Neural cell (in vitro differentiated cells): Measurements from ENCODE around the gene DSCAML1. TPM values are rescaled to one million over a fixed set of nuclear protein-coding genes. Genes with fewer than 3 reads are reported as not detected.

Experiments used
- H2AFZ ChIP-seq: fragments of 200-600, 300-800 bp; sonication (generic), shearing (Covaris generic); 2 replicates; pipeline ENCODE4 v1.6.0; 2014; ENCODE audit warnings: low read depth, mild to moderate bottlenecking, antibody characterized with exemption, low read length, moderate library complexity
- H3F3A ChIP-seq: fragments of 200-600 bp; shearing (Covaris generic); 2 replicates; pipeline ENCODE4 v1.6.1; 2016; ENCODE audit warnings: mild to moderate bottlenecking, moderate library complexity, mixed read lengths, antibody characterized with exemption, low read length; ENCODE audit not compliant: insufficient read depth, poor library complexity, severe bottlenecking
- H3K27ac ChIP-seq: fragments of 200-600, 300-800 bp; sonication (generic), shearing (Covaris generic); 2 replicates; pipeline ENCODE4 v1.5.1; 2014; ENCODE audit warnings: mild to moderate bottlenecking, low read length, moderate library complexity
- H3K27me3 ChIP-seq: fragments of 300-800, 200-600 bp; sonication (generic), shearing (Covaris generic); 2 replicates; pipeline ENCODE4 v1.6.0; 2014; ENCODE audit warnings: mild to moderate bottlenecking, low read depth, low read length, moderate library complexity; ENCODE audit not compliant: insufficient read depth
- H3K36me3 ChIP-seq: fragments of 300-800, 200-600 bp; sonication (generic), shearing (Covaris generic); 2 replicates; pipeline ENCODE4 v1.5.1; 2014; ENCODE audit warnings: mild to moderate bottlenecking, antibody characterized with exemption, low read length, moderate library complexity; ENCODE audit not compliant: insufficient read depth
- H3K4me2 ChIP-seq: fragments of 300-800, 200-600 bp; sonication (generic), shearing (Covaris generic); 2 replicates; pipeline ENCODE4 v1.6.0; 2014; ENCODE audit warnings: mild to moderate bottlenecking, low read length
- H3K4me3 ChIP-seq: fragments of 300-800, 200-600 bp; sonication (generic), shearing (Covaris generic); 2 replicates; pipeline ENCODE4 v1.5.1; 2014; ENCODE audit warnings: mild to moderate bottlenecking, low read length, moderate library complexity
- H3K79me2 ChIP-seq: fragments of 200-600 bp; shearing (Covaris generic); replicated peaks from 2 replicates; pipeline ENCODE4 v1.6.0; 2014; ENCODE audit warnings: mild to moderate bottlenecking, low read length, moderate library complexity; ENCODE audit not compliant: insufficient read depth
- H3K9ac ChIP-seq: fragments of 300-800, 200-600 bp; sonication (generic), shearing (Covaris generic); 2 replicates; pipeline ENCODE4 v1.6.1; 2016; ENCODE audit warnings: mild to moderate bottlenecking, low read length, mixed read lengths
- H3K9me2 ChIP-seq: fragments of 200-600 bp; shearing (Covaris generic); 2 replicates; pipeline ENCODE4 v1.6.1; 2016; ENCODE audit warnings: mild to moderate bottlenecking, low read length, mixed read lengths; ENCODE audit not compliant: insufficient read depth
- H3K9me3 ChIP-seq: fragments of 200-600, 300-800 bp; sonication (generic), shearing (Covaris generic); 2 replicates; pipeline ENCODE4 v1.6.1; 2016; ENCODE audit warnings: mild to moderate bottlenecking, mixed run types, low read length, moderate library complexity, mixed read lengths
- H4K20me1 ChIP-seq: fragments of 200-600 bp; shearing (Covaris generic); 2 replicates; pipeline ENCODE4 v1.6.1; 2016; ENCODE audit warnings: mild to moderate bottlenecking, mixed run types; ENCODE audit not compliant: insufficient read depth
- EP300 ChIP-seq: fragments of 450-650 bp; conservative IDR thresholded peaks from 2 replicates; pipeline ENCODE4 v1.6.1; 2014; ENCODE audit warnings: antibody characterized with exemption, mild to moderate bottlenecking, moderate library complexity; ENCODE audit not compliant: poor library complexity, severe bottlenecking
- EZH2 ChIP-seq: fragments of 200-600, 300-800 bp; shearing (Covaris generic), sonication (generic); IDR thresholded peaks from 2 replicates; pipeline ENCODE4 v1.6.1; 2014; ENCODE audit warnings: antibody characterized with exemption, low read length, borderline replicate concordance, mild to moderate bottlenecking; ENCODE audit not compliant: insufficient read depth, poor library complexity, severe bottlenecking
- MXI1 ChIP-seq: fragments of 450-650 bp; conservative IDR thresholded peaks from 2 replicates; pipeline ENCODE4 v1.6.1; 2014; ENCODE audit warnings: antibody characterized with exemption, mild to moderate bottlenecking; ENCODE audit not compliant: poor library complexity, severe bottlenecking
- POLR2AphosphoS5 ChIP-seq: IDR thresholded peaks from 2 replicates; pipeline ENCODE4 v1.6.1; 2012
- RAD21 ChIP-seq: fragments of 450-650 bp; conservative IDR thresholded peaks from 2 replicates; pipeline ENCODE4 v1.6.1; 2014; ENCODE audit warnings: antibody characterized with exemption, mild to moderate bottlenecking, moderate library complexity
- SMC3 ChIP-seq: fragments of 450-650 bp; conservative IDR thresholded peaks from 2 replicates; pipeline ENCODE4 v1.6.1; 2014; ENCODE audit warnings: antibody characterized with exemption, mild to moderate bottlenecking, moderate library complexity; ENCODE audit not compliant: poor library complexity
- TAF1 ChIP-seq: IDR thresholded peaks from 2 replicates; pipeline ENCODE4 v1.6.1; 2012; ENCODE audit warnings: low read depth
- polyA plus RNA-seq: library from polyadenylated mRNA; depleted of rRNA; stranded (reverse); fragments of >200 nt; gene quantifications from 2 replicates; pipeline ENCODE4 v1.2.3, GENCODE V29; 2014
- TF ChIP-seq, protein P1 (sequence below): IDR thresholded peaks from 2 replicates; pipeline ENCODE4 v1.6.1; 2012; ENCODE audit warnings: borderline replicate concordance
- TF ChIP-seq, protein P2 (sequence below): fragments of 450-650 bp; IDR thresholded peaks from 2 replicates; pipeline ENCODE4 v1.5.1; 2014; ENCODE audit warnings: antibody characterized with exemption, mild to moderate bottlenecking, moderate library complexity; ENCODE audit not compliant: poor library complexity, severe bottlenecking

The DSCAML1 gene
- polyA plus RNA-seq, 1 donor from 2014 or later, result 1.3 TPM

DNA sequence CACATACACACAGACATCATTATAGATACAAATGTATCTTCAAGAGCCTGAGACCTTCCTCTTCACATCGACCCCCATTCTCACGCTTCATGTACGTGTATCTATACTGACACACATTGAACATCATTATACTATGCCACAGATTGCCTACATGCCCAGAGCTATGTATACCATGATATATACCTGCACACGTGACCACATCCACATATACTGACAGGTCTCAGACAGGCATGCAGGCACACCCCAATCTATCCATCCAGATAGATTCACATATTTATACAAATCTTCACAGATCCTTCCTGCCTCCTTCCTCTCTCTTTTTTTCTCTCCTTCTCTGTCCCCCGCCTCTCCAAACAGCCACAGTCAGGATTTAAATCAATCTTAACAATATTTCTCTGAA lies 329.2 kb downstream of the DSCAML1 start:
- H2AFZ ChIP-seq, result no peak overlapping the region
- no peaks in the 10 kb centered on the region for H4K20me1 ChIP-seq
- no peaks in the 10 kb centered on the region for H3F3A ChIP-seq
- no peaks in the 10 kb centered on the region for H3K36me3 ChIP-seq
- no peaks in the 10 kb centered on the region for H3K79me2 ChIP-seq
- no peak overlapping the region for H3K9ac ChIP-seq
- no peak overlapping the region for H3K4me3 ChIP-seq
- H3K27ac ChIP-seq, result no peak overlapping the region
- TF ChIP-seq EP300 (no peak), MXI1 (no peak), TAF1 (no peak), POLR2AphosphoS5 (no peak), EZH2 (no peak), RAD21 (no peak), SMC3 (no peak)
- TF ChIP-seq, protein P1, sequence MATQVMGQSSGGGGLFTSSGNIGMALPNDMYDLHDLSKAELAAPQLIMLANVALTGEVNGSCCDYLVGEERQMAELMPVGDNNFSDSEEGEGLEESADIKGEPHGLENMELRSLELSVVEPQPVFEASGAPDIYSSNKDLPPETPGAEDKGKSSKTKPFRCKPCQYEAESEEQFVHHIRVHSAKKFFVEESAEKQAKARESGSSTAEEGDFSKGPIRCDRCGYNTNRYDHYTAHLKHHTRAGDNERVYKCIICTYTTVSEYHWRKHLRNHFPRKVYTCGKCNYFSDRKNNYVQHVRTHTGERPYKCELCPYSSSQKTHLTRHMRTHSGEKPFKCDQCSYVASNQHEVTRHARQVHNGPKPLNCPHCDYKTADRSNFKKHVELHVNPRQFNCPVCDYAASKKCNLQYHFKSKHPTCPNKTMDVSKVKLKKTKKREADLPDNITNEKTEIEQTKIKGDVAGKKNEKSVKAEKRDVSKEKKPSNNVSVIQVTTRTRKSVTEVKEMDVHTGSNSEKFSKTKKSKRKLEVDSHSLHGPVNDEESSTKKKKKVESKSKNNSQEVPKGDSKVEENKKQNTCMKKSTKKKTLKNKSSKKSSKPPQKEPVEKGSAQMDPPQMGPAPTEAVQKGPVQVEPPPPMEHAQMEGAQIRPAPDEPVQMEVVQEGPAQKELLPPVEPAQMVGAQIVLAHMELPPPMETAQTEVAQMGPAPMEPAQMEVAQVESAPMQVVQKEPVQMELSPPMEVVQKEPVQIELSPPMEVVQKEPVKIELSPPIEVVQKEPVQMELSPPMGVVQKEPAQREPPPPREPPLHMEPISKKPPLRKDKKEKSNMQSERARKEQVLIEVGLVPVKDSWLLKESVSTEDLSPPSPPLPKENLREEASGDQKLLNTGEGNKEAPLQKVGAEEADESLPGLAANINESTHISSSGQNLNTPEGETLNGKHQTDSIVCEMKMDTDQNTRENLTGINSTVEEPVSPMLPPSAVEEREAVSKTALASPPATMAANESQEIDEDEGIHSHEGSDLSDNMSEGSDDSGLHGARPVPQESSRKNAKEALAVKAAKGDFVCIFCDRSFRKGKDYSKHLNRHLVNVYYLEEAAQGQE, result no peak
- TF ChIP-seq, protein P2, sequence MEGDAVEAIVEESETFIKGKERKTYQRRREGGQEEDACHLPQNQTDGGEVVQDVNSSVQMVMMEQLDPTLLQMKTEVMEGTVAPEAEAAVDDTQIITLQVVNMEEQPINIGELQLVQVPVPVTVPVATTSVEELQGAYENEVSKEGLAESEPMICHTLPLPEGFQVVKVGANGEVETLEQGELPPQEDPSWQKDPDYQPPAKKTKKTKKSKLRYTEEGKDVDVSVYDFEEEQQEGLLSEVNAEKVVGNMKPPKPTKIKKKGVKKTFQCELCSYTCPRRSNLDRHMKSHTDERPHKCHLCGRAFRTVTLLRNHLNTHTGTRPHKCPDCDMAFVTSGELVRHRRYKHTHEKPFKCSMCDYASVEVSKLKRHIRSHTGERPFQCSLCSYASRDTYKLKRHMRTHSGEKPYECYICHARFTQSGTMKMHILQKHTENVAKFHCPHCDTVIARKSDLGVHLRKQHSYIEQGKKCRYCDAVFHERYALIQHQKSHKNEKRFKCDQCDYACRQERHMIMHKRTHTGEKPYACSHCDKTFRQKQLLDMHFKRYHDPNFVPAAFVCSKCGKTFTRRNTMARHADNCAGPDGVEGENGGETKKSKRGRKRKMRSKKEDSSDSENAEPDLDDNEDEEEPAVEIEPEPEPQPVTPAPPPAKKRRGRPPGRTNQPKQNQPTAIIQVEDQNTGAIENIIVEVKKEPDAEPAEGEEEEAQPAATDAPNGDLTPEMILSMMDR, result no peak
- H3K27me3 ChIP-seq, result no peaks in the 10 kb centered on the region
- no peak overlapping the region for H3K4me2 ChIP-seq
- no peaks in the 10 kb centered on the region for H3K9me3 ChIP-seq
- no peaks in the 10 kb centered on the region for H3K9me2 ChIP-seq

DNA sequence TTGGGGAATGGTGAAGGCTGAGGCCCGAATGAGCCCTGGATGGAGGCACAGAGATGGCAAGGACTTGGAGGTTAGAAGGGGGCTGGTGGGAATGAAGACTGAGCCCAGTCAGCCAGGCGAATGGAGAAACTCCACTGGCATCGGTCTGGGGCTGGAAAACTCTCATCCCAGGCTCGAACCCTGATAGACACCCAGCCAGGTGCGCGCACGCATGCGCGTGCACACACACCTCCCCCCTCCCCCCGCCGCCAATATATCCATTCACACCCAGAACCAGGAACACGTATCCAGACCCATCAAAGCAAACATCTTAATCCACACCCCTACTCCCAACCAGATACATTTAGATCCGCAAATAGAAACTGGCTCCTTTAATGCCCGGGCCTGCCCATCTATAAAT lies 330.1 kb downstream of the DSCAML1 start:
- Histone ChIP-seq H3K27me3 (no peaks in the 10 kb centered on the region), H3K36me3 (no peaks in the 10 kb centered on the region), H3K9ac (no peak overlapping the region), H3K9me2 (no peaks in the 10 kb centered on the region), H4K20me1 (no peaks in the 10 kb centered on the region), H3K9me3 (no peaks in the 10 kb centered on the region), H3K4me2 (no peak overlapping the region), H3K79me2 (no peaks in the 10 kb centered on the region), H3K4me3 (no peak overlapping the region), H2AFZ (no peak overlapping the region), H3F3A (no peaks in the 10 kb centered on the region), H3K27ac (no peak overlapping the region)
- TF ChIP-seq MXI1 (no peak), EZH2 (no peak), SMC3 (no peak), EP300 (no peak), POLR2AphosphoS5 (no peak), TAF1 (no peak), RAD21 (no peak)
- TF ChIP-seq, protein P1, result no peak
- TF ChIP-seq, protein P2, result no peak
